ENCODE measurements around the gene CETP. TPM values are rescaled to one million over a fixed set of nuclear protein-coding genes. Genes with fewer than 3 reads are reported as not detected.

The CETP gene
- polyA plus RNA-seq, 1 experiment, result 0.09 TPM

- no peak for DNase-seq (ENCODE audit: low read depth, low spot score)
- Histone ChIP-seq H3K27ac (ENCODE audit: low read depth, low read length) (no peak overlapping the region), H3K4me3 (ENCODE audit: low read depth, low read length) (no peak overlapping the region), H3K27me3 (ENCODE audit: control insufficient read depth, insufficient read depth, low read length) (no peaks in the 10 kb centered on the region), H3K9me3 (ENCODE audit: control insufficient read depth, insufficient read depth, low read length) (no peaks in the 10 kb centered on the region; the same call in 1 of the 2 replicates)
- TF ChIP-seq CTCF (IDR thresholded peaks at IDR 0.05; ENCODE audit: low read depth, low read length), result no peak
- ChIA-PET CTCF (no interaction called here), POLR2A (no interaction called here)
Observed at GRCh38 chr16:56993204-56993603, 31.5 kb downstream of the CETP start.

GRCh38 chr16:56994311-56994710 is 32.6 kb downstream of the CETP start:
- no peak for TF ChIP-seq CTCF (IDR thresholded peaks at IDR 0.05; ENCODE audit: low read depth, low read length)

GRCh38 chr16:56995136-56995805 is 33.5 kb downstream of the CETP start:
- POLR2A ChIA-PET, result interaction anchor here (0.5 kb wide), 1 partner anchor 11 kb away, joined by 3 read pairs; no protein-coding TSS in a partner anchor
- H3K9me3 ChIP-seq (ENCODE audit: control insufficient read depth, insufficient read depth, low read length), result no peaks in the 10 kb centered on the region
- H3K4me3 ChIP-seq (ENCODE audit: low read depth, low read length), result no peak overlapping the region
- no peak for DNase-seq (ENCODE audit: low read depth, low spot score)
- CTCF ChIA-PET, result no interaction called here
- no peak overlapping the region for H3K27ac ChIP-seq (ENCODE audit: low read depth, low read length)
- H3K27me3 ChIP-seq (ENCODE audit: control insufficient read depth, insufficient read depth, low read length), result no peaks in the 10 kb centered on the region
- TF ChIP-seq CTCF (IDR thresholded peaks at IDR 0.05; ENCODE audit: low read depth, low read length), result no peak

More at GRCh38 chr16:56994311-56994710, 32.6 kb downstream of the CETP start:
- Histone ChIP-seq H3K27me3 (ENCODE audit: control insufficient read depth, insufficient read depth, low read length) (no peaks in the 10 kb centered on the region), H3K9me3 (ENCODE audit: control insufficient read depth, insufficient read depth, low read length) (no peaks in the 10 kb centered on the region; the same call in 1 of the 2 replicates), H3K4me3 (ENCODE audit: low read depth, low read length) (no peak overlapping the region), H3K27ac (ENCODE audit: low read depth, low read length) (no peak overlapping the region)
- ChIA-PET POLR2A (no interaction called here), CTCF (no interaction called here)
- no peak for DNase-seq (ENCODE audit: low read depth, low spot score)

- POLR2A ChIA-PET, result no interaction called here
- CTCF ChIA-PET, result interaction anchor here (1.1 kb wide), 1 partner anchor 12 kb away, joined by 3 read pairs; no protein-coding TSS in a partner anchor
Observed at GRCh38 chr16:56997264-56997663, 35.5 kb downstream of the CETP start.

More at GRCh38 chr16:56997264-56997663, 35.5 kb downstream of the CETP start:
- no peak for TF ChIP-seq CTCF (IDR thresholded peaks at IDR 0.05; ENCODE audit: low read depth, low read length)
- DNase-seq (ENCODE audit: low read depth, low spot score), result no peak
- H3K27me3 ChIP-seq (ENCODE audit: control insufficient read depth, insufficient read depth, low read length), result no peaks in the 10 kb centered on the region
- no peak overlapping the region for H3K4me3 ChIP-seq (ENCODE audit: low read depth, low read length)
- H3K9me3 ChIP-seq (ENCODE audit: control insufficient read depth, insufficient read depth, low read length), result no peaks in the 10 kb centered on the region
- no peak overlapping the region for H3K27ac ChIP-seq (ENCODE audit: low read depth, low read length)
